ENCODE results near the gene ZFPM1.

DNA sequence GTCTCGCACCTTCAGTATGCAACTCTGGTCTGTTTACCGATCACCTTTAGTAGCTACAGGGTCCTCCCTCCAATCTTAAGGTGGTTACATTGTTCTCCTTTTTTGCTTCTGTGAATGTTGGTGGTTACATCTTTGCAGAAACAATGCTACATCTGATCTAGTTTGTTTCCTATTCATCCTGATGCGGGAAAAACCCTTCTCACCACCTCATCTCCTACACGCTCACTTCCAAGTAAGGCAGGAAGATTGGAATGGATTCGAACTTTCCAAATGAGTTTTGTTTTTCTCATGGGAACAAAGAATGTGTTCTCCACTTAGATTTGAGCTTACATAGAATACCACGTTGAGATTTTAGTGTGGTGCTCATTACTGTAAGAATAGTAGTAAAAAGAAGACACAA, 131.6 kb downstream of the ZFPM1 start:
- TF ChIP-seq POLR2A (IDR thresholded peaks at IDR 0.05) (no peak), POLR2AphosphoS5 (IDR thresholded peaks at IDR 0.05; ENCODE audit: insufficient read depth in 1 of 2, low read depth in 1 of 2) (no peak)
- TF ChIP-seq, protein P1, sequence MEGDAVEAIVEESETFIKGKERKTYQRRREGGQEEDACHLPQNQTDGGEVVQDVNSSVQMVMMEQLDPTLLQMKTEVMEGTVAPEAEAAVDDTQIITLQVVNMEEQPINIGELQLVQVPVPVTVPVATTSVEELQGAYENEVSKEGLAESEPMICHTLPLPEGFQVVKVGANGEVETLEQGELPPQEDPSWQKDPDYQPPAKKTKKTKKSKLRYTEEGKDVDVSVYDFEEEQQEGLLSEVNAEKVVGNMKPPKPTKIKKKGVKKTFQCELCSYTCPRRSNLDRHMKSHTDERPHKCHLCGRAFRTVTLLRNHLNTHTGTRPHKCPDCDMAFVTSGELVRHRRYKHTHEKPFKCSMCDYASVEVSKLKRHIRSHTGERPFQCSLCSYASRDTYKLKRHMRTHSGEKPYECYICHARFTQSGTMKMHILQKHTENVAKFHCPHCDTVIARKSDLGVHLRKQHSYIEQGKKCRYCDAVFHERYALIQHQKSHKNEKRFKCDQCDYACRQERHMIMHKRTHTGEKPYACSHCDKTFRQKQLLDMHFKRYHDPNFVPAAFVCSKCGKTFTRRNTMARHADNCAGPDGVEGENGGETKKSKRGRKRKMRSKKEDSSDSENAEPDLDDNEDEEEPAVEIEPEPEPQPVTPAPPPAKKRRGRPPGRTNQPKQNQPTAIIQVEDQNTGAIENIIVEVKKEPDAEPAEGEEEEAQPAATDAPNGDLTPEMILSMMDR (IDR thresholded peaks at IDR 0.05), result no peak
